OCI-LY3 (cell line): ENCODE measurements around the gene TFDP1.

Source experiments
- H2AFZ ChIP-seq: fragments of 200-600, 300-600 bp; shearing (Covaris generic); 2 replicates; pipeline ENCODE4 v1.6.0; 2014; ENCODE audit warnings: antibody characterized with exemption, low read depth, low read length
- H3K27ac ChIP-seq: fragments of 200-600, 300-600 bp; sonication (generic); 2 replicates; pipeline ENCODE4 v1.5.1; 2014; ENCODE audit warnings: mild to moderate bottlenecking, low read length, moderate library complexity, mixed read lengths
- H3K27me3 ChIP-seq: fragments of 200-600, 300-600 bp; sonication (generic); 2 replicates; pipeline ENCODE4 v1.6.1; 2014; ENCODE audit warnings: low read depth, low read length, mixed read lengths
- H3K36me3 ChIP-seq: fragments of 200-600, 300-600 bp; sonication (generic); replicated peaks from 2 replicates; pipeline ENCODE3; 2014; ENCODE audit warnings: low read depth, low read length, mixed read lengths
- H3K4me1 ChIP-seq: fragments of 300-600, 200-600 bp; sonication (generic); 2 replicates; pipeline ENCODE4 v1.6.1; 2014; ENCODE audit warnings: low read length, mixed read lengths
- H3K4me2 ChIP-seq: fragments of 200-600, 300-600 bp; sonication (generic); 2 replicates; pipeline ENCODE4 v1.6.1; 2014; ENCODE audit warnings: low read length, mixed read lengths
- H3K4me3 ChIP-seq: fragments of 300-600, 200-600 bp; sonication (generic); 2 replicates; pipeline ENCODE4 v1.5.1; 2014; ENCODE audit warnings: antibody characterized with exemption, mild to moderate bottlenecking, low read length, moderate library complexity
- H3K79me2 ChIP-seq: fragments of 300-600, 200-600 bp; shearing (Covaris generic); 2 replicates; pipeline ENCODE4 v1.6.1; 2014; ENCODE audit warnings: mild to moderate bottlenecking, low read length, mixed read lengths
- H3K9ac ChIP-seq: fragments of 300-600, 200-600 bp; shearing (Covaris generic); 2 replicates; pipeline ENCODE4 v1.6.0; 2014; ENCODE audit warnings: mild to moderate bottlenecking, low read length, moderate library complexity
- H3K9me3 ChIP-seq: fragments of 200-600, 300-600 bp; shearing (Covaris generic); 2 replicates; pipeline ENCODE4 v1.6.1; 2014; ENCODE audit warnings: low read length, mixed read lengths; ENCODE audit not compliant: insufficient read depth
- H4K20me1 ChIP-seq: fragments of 200-600, 300-600 bp; sonication (generic); 2 replicates; pipeline ENCODE4 v1.6.1; 2016; ENCODE audit warnings: low read length, mixed read lengths; ENCODE audit not compliant: insufficient read depth
- EZH2phosphoT487 ChIP-seq: fragments of 200-600 bp; shearing (Covaris generic); IDR thresholded peaks from 2 replicates; pipeline ENCODE4 v1.6.1; 2018; ENCODE audit warnings: antibody characterized with exemption, mixed run types, low read depth
- TF ChIP-seq, protein P1 (sequence below): fragments of 200-600, 300-600 bp; sonication (generic); IDR thresholded peaks from 2 replicates; pipeline ENCODE4 v1.5.1; 2014; ENCODE audit warnings: antibody characterized with exemption, low read length, low read depth

The TFDP1 gene

DNA sequence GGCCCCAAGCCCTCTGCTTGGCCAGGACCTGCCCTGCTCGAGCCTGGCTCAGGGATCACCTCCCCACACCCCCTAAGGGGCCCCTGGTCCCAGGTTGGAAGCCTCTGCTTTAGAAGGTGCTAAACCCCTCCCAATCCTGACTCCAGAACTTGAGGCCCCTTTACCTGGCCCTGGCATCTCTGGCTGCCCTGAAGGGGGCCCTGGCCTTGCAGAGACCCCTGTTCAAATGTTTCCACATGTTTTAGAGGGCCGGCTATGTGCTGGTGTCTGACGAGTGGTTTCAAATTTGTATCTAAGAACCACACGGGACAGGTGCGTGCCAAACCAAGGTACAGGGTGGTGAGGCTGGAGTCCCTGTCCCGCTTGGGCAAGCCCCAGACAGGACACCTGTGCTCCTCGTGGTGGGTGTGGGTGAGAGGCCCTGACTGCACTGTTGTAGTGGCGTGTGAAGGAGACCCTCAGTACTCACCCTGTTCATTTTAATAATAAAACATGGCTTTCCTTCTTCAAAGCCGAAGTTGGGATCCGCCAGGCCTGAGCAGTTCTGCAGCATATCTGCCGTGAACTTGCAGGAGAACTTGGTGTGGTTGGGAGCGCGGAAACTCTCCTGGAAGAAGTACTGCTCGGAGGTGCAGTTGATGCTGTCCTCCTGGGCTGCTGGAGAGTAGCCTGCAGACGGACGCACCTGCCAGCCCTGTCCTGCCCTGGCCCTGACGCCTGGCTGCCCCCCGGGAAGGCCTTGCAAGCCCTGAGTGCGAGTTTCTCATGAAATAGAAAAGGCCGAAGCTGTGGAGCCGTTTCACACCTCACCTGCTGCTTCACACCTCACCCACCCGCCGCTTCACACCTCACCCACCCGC lies 68.1 kb downstream of the TFDP1 start:
- TF ChIP-seq, protein P1, sequence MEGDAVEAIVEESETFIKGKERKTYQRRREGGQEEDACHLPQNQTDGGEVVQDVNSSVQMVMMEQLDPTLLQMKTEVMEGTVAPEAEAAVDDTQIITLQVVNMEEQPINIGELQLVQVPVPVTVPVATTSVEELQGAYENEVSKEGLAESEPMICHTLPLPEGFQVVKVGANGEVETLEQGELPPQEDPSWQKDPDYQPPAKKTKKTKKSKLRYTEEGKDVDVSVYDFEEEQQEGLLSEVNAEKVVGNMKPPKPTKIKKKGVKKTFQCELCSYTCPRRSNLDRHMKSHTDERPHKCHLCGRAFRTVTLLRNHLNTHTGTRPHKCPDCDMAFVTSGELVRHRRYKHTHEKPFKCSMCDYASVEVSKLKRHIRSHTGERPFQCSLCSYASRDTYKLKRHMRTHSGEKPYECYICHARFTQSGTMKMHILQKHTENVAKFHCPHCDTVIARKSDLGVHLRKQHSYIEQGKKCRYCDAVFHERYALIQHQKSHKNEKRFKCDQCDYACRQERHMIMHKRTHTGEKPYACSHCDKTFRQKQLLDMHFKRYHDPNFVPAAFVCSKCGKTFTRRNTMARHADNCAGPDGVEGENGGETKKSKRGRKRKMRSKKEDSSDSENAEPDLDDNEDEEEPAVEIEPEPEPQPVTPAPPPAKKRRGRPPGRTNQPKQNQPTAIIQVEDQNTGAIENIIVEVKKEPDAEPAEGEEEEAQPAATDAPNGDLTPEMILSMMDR: no peak
- TF ChIP-seq EZH2phosphoT487: no peak
- H3K4me3 ChIP-seq: no peak overlapping the region
- no peaks in the 10 kb centered on the region for H3K9me3 ChIP-seq
- no peak overlapping the region for H2AFZ ChIP-seq
- no peak overlapping the region for H3K27ac ChIP-seq
- no peak overlapping the region for H3K9ac ChIP-seq
- H3K4me2 ChIP-seq: no peak overlapping the region
- no peaks in the 10 kb centered on the region for H3K27me3 ChIP-seq
- no peaks in the 10 kb centered on the region for H3K4me1 ChIP-seq
- H3K36me3 ChIP-seq: peaks cover 11% of the 10 kb centered on the region
- no peaks in the 10 kb centered on the region for H4K20me1 ChIP-seq
- no peaks in the 10 kb centered on the region for H3K79me2 ChIP-seq

DNA sequence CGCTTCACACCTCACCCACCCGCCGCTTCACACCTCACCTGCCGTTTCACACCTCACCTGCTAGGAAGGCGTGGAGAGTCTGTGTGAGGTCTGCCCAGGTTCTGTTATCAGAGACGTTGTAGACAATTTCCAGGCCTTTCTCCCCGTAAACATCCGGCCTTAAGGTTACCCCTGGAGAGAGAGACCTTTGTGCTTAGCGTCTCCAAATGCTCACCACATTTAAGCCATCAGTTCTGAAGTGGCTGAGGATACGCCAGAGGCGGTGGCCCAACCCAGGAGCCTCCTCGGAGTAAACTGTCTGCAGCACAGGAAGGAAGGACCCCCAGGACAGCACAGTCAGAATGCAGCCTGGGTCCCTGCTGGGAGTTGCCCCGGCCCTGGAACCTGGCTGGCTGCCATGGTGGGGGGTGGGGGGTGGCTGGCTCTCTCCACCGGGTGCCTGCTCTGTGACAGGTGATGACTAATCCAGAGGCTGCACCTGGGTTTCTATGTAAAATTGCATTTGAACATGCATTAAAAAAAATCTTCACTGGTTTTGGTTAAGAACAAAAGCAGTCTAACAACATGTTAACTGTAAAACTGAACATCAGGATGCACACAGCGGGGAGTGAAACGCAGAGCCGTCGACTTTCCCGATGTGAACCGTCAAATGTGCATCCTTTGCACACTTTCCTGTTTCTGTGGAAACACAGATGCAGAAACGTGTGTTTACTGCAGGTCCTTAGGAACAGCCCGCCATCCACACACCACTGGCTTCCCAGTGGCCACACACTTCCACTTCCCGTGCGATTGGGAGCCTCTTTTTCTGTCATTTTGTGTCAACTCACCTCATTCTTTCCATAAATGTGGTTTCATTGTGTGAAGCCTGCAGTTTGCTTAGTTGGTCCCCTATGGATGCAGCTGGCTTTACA lies 69.0 kb downstream of the TFDP1 start:
- Histone ChIP-seq H3K79me2 (no peaks in the 10 kb centered on the region), H3K4me2 (no peak overlapping the region), H4K20me1 (no peaks in the 10 kb centered on the region), H3K27me3 (no peaks in the 10 kb centered on the region), H3K27ac (no peak overlapping the region), H2AFZ (no peak overlapping the region), H3K9me3 (no peaks in the 10 kb centered on the region), H3K4me1 (no peaks in the 10 kb centered on the region), H3K36me3 (peaks cover 7% of the 10 kb centered on the region), H3K4me3 (no peak overlapping the region), H3K9ac (no peak overlapping the region)
- TF ChIP-seq, protein P1: no peak
- TF ChIP-seq EZH2phosphoT487: no peak

DNA sequence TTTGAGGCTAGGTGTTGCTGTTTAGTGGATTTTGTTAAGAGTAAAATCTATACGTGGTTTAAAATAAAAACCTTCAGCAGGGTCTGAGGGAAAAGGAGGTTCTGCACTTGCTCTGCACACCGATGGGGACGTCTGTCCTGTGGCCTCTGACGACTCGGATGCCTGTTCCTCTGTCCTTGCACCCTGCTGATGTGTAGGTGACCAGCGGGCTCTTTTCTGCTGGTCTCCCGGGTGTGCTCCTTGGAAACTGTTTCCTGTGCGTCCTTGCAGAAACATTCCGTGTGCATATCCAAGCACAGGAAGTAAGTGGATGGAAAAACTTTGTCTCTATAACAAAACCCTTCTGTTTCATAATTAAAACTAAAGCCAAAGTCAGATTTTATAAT lies 69.6 kb downstream of the TFDP1 start:
- Histone ChIP-seq H3K27ac (no peak overlapping the region), H3K4me2 (no peak overlapping the region), H3K4me1 (no peaks in the 10 kb centered on the region), H3K36me3 (peaks cover 4% of the 10 kb centered on the region), H3K27me3 (no peaks in the 10 kb centered on the region), H3K9ac (no peak overlapping the region), H3K79me2 (no peaks in the 10 kb centered on the region), H2AFZ (no peak overlapping the region), H4K20me1 (no peaks in the 10 kb centered on the region), H3K4me3 (no peak overlapping the region), H3K9me3 (no peaks in the 10 kb centered on the region)
- TF ChIP-seq, protein P1: no peak
- TF ChIP-seq EZH2phosphoT487: no peak
